HFF-Myc (cell line): ENCODE data around the gene ICA1L.

ENCODE experiments used
- DNase-seq: peaks from one replicate; pipeline ENCODE4 v3.0.0-alpha.2; 2011; ENCODE audit warnings: low read depth; ENCODE audit errors: extremely low read depth
- H3K4me3 ChIP-seq: replicated peaks from 2 replicates; pipeline ENCODE4 v1.5.1; 2011; ENCODE audit warnings: low read depth, mild to moderate bottlenecking, control low read depth, low read length
- TF ChIP-seq, protein P1 (sequence below): IDR thresholded peaks from 2 replicates; pipeline ENCODE4 v1.5.1; 2012; ENCODE audit warnings: mild to moderate bottlenecking, low read depth, low read length, control low read depth; ENCODE audit errors: missing control alignments

The ICA1L gene

DNA sequence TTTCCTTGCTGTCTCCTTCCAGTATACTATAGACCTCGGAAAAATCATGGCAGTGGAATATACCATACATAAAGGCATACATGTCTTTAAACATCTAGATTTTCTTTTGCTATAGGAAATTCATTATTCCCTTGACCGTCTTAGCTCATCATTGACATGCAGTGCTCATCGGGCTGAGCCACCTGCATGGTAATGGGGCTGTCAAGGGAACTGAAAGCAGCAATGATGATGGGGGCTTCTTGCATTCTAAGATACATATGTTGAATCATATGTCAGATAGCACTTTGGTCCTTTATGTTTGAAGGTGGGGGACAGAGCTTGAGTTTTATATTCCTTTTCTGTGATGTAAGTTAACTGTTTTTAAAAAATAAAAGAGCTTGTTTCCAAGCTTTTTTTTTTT, 106.6 kb downstream of the ICA1L start:
- H3K4me3 ChIP-seq, result no peak overlapping the region
- no peak for DNase-seq
- TF ChIP-seq, protein P1, sequence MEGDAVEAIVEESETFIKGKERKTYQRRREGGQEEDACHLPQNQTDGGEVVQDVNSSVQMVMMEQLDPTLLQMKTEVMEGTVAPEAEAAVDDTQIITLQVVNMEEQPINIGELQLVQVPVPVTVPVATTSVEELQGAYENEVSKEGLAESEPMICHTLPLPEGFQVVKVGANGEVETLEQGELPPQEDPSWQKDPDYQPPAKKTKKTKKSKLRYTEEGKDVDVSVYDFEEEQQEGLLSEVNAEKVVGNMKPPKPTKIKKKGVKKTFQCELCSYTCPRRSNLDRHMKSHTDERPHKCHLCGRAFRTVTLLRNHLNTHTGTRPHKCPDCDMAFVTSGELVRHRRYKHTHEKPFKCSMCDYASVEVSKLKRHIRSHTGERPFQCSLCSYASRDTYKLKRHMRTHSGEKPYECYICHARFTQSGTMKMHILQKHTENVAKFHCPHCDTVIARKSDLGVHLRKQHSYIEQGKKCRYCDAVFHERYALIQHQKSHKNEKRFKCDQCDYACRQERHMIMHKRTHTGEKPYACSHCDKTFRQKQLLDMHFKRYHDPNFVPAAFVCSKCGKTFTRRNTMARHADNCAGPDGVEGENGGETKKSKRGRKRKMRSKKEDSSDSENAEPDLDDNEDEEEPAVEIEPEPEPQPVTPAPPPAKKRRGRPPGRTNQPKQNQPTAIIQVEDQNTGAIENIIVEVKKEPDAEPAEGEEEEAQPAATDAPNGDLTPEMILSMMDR, result no peak

GRCh38 chr2:202763916-202764315, 107.7 kb downstream of the ICA1L start:
- TF ChIP-seq, protein P1, result no peak
- H3K4me3 ChIP-seq, result no peak overlapping the region
- DNase-seq, result no peak

DNA sequence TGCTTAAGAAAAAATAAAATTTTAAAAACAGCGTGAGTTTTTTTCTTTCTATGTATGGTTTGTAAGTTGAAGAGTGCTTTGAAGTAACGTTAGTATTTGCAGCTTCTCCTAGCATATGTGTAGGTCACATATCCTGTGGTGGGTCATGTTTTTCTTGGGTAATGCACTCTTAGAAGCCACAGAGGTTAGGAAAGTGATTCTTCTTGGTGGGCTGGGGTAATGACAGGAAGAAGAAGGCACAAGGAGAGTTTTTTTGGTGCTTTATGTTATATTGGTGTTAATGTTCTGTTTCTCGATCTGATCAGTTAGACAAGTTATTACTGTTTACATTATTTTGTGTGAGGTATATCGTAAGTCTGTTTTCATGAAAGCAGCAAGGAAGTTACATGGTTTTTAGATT, 109.0 kb downstream of the ICA1L start:
- TF ChIP-seq, protein P1, result no peak
- DNase-seq, result no peak

DNA sequence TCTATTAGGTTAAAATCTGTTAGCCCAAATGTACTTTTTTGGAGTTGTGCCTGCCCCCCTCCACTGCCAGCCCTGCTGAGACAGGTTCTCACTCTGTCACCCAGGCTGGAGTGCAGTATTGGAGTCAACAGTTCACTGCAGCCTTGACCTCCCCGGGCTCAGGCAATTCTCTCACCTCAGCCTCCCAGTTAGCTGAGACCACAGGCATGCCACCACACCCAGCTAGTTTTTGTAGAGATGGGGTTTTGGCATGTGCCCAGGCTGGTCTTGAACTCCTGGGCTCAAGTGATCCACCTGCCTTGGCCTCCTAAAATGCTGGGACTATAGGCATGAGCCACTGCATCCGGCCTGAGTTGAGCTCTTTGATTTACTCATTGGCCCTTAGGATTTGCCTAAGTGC, 110.7 kb downstream of the ICA1L start:
- DNase-seq, result no peak
- TF ChIP-seq, protein P1, result no peak
- H3K4me3 ChIP-seq, result no peak overlapping the region

More for the DNA sequence above, 109.0 kb downstream of the ICA1L start:
- no peak overlapping the region for H3K4me3 ChIP-seq

DNA sequence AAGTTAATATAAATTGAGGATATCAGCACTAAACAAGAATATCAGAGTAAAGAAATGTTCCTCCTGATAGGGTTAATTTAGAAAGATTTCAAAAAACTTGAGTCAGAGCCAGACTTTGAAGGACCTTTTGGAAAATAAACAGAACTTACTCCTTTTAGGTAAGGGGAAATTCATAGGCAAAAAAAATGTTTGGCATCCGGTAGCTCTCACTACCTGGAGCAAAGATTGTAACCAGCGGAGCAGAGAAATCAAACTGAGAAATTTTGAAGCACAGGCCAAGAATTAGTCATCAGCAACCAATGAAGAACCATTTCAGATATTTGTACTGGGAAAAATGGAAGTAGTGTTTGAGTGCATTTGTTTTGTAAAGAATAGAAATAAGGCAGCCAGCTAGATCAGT, 113.0 kb downstream of the ICA1L start:
- TF ChIP-seq, protein P1, result no peak
- DNase-seq, result no peak
- no peak overlapping the region for H3K4me3 ChIP-seq

DNA sequence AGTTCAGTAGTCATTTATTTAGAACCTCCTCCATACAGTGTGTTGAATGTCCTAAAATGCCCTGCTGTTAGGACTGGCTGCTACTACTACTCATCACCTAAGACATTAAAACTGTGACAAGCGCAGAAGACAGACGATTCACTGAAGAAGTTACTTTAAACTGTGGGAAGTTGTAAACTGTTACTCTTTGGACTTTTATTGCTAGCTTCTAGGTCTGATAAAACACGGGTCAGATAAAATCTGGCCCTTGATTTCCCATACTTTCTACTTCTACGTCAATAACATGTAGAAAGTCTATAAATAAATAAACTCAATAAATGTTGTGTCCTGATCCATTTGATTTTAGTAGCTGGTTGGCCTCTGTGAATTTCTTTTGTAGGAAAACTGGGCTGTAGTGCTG, 113.4 kb downstream of the ICA1L start:
- H3K4me3 ChIP-seq, result no peak overlapping the region
- TF ChIP-seq, protein P1, result no peak
- no peak for DNase-seq

DNA sequence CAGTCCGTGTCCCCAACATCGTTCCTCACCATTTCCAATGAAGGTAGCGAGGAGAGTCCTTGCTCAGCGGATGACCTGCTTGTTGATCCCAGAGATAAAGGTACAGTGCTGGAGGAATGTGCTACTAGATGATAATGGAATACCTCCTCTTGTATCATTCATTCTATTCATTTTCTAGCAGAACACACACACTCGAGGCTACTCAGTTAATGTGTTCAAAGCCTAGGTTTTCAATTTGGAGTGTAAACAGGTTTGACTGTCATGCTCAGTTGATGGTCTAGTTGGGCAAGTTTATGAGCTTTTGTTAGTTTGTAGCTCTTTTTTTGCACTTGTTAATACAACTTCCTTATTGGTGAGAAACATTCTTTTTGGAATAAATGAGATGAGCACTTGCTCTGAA, 114.2 kb downstream of the ICA1L start:
- no peak overlapping the region for H3K4me3 ChIP-seq
- TF ChIP-seq, protein P1, result no peak
- DNase-seq, result no peak
